ENCODE data around the gene LTBP2. TPM values are rescaled to one million over a fixed set of nuclear protein-coding genes. Genes with fewer than 3 reads are reported as not detected.

Gene LTBP2
- total and polyA plus RNA-seq, 2 of the 13 experiments (the other 11 are each of a cell fraction or from before 2014, with no cell fraction given) = 0.20 to 0.41 TPM

DNA sequence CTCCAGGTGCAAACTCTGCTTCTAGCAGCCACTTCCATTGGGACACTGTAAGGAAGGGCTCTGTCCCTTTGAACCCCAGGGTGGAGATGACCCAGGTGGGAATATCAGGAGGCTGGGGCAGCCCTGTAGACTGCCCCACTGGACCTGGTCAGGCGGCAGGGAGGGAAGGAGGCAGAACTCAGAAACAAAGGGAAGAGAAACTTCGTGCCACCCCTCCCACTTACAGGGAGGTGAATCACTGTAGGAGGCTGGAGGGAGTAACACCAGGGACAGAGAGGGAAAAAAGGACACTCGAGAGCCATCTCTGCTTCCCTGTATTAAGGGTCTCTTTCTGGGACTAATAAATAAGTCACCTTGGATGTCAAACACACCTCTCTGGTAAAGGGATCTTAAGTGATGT, 81.0 kb downstream of the LTBP2 start:
- FAIRE-seq (no peak), DNase-seq (ENCODE audit: low spot score) (no peak), ATAC-seq (no peak)
- POLR2A ChIA-PET = no interaction called here
- Histone ChIP-seq H3K4me3 (replicated peaks in 1 of 3; ENCODE audit: insufficient read depth in 1 of 3, low read depth in 2 of 3, low read length in 3 of 3) (no peak overlapping the region), H2AFZ (ENCODE audit: low read length) (no peak overlapping the region), H3K9ac (ENCODE audit: insufficient read depth, low read depth, low read length) (no peak overlapping the region), H3K27me3 (ENCODE audit: control insufficient read depth in 1 of 2, insufficient read depth in 2 of 2, low read length in 2 of 2) (peaks cover 3 to 49% of the 10 kb centered on the region in 2 experiments; a peak in 4 of 5 replicates), H3K4me1 (ENCODE audit: insufficient read depth, low read length) (no peaks in the 10 kb centered on the region), H3K9me3 (ENCODE audit: low read length) (no peaks in the 10 kb centered on the region), H3K4me2 (ENCODE audit: low read depth, low read length) (no peak overlapping the region), H4K20me1 (ENCODE audit: insufficient read depth, low read length) (no peaks in the 10 kb centered on the region), H3K27ac (ENCODE audit: extremely low read length, insufficient read depth, low read length) (no peak overlapping the region), H3K79me2 (ENCODE audit: insufficient read depth, low read length) (no peaks in the 10 kb centered on the region), H3K36me3 (replicated peaks in 1 of 2; ENCODE audit: control insufficient read depth in 1 of 2, insufficient read depth in 2 of 2, low read length in 2 of 2) (no peaks in the 10 kb centered on the region)
- 15% methylated on average over 3 of the region's 3 CpGs for WGBS (ENCODE audit: low lambda C conversion rate)
- CTCF ChIA-PET (ENCODE audit: low intra/inter-chr PET ratio, low total read pairs) = no interaction called here
- TF ChIP-seq, protein P1, sequence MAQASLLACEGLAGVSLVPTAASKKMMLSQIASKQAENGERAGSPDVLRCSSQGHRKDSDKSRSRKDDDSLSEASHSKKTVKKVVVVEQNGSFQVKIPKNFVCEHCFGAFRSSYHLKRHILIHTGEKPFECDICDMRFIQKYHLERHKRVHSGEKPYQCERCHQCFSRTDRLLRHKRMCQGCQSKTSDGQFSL (CRISPR knock-in tag; IDR thresholded peaks at IDR 0.05) = no peak
- TF ChIP-seq ZNF367 (CRISPR knock-in tag; IDR thresholded peaks at IDR 0.05; ENCODE audit: borderline replicate concordance) (no peak), CBX1 (IDR thresholded peaks at IDR 0.05; ENCODE audit: low read depth) (no peak), DDIT3 (CRISPR knock-in tag; IDR thresholded peaks at IDR 0.05) (no peak), ZNF713 (CRISPR knock-in tag; IDR thresholded peaks at IDR 0.05) (no peak), ZNF343 (CRISPR knock-in tag; IDR thresholded peaks at IDR 0.05) (no peak), ZNF776 (CRISPR knock-in tag; IDR thresholded peaks at IDR 0.05) (no peak), ZNF607 (CRISPR knock-in tag; IDR thresholded peaks at IDR 0.05; ENCODE audit: borderline replicate concordance) (no peak), GZF1 (CRISPR knock-in tag; IDR thresholded peaks at IDR 0.05) (no peak), EHMT2 (IDR thresholded peaks at IDR 0.05; ENCODE audit: borderline replicate concordance, low read depth, low read length) (no peak), RFX3 (CRISPR knock-in tag; IDR thresholded peaks at IDR 0.05) (no peak)
- TF ChIP-seq, protein P2, sequence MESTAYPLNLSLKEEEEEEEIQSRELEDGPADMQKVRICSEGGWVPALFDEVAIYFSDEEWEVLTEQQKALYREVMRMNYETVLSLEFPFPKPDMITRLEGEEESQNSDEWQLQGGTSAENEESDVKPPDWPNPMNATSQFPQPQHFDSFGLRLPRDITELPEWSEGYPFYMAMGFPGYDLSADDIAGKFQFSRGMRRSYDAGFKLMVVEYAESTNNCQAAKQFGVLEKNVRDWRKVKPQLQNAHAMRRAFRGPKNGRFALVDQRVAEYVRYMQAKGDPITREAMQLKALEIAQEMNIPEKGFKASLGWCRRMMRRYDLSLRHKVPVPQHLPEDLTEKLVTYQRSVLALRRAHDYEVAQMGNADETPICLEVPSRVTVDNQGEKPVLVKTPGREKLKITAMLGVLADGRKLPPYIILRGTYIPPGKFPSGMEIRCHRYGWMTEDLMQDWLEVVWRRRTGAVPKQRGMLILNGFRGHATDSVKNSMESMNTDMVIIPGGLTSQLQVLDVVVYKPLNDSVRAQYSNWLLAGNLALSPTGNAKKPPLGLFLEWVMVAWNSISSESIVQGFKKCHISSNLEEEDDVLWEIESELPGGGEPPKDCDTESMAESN (CRISPR knock-in tag; conservative IDR thresholded peaks at IDR 0.05) = no peak
- in situ Hi-C loops (cut with HindIII; ENCODE audit: extremely low pct_ligation_motif_present, low pct_unique_long_range_greater_than_20kb) = no loop called here
- intact Hi-C loops (cut with micrococcal nuclease; ENCODE audit: unreplicated experiment) = no loop called here
- no TSS peak for BruUV-seq (replicated peaks)

All from HepG2 (cell line).